ENCODE data around the gene TRIM33. TPM values are rescaled to one million over a fixed set of nuclear protein-coding genes. Genes with fewer than 3 reads are reported as not detected.

Gene TRIM33
- total and polyA plus RNA-seq, 2 of the 8 experiments (the other 6 are each of a cell fraction or from before 2014, with no cell fraction given), result 17.1 to 52.3 TPM

DNA sequence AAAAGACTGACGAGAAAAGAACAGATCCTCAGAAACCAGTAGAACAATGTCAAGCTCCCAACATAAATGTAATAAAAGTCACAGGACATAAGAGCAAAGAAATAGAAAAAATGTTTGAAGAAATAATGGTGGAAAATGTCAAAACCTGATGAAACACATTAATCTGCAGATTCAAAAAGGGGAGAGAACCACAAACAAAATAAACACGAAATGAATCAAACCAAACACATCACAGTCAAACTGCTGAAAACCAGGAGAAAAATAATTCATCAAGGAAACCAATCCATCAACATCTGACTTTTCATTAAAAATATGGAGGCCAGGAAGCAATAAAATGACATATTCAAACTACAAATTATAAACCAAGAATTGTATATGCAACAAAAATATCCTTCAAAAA lies 31.9 kb downstream of the TRIM33 start (continued):
- TF ChIP-seq GABPA (IDR thresholded peaks at IDR 0.05; ENCODE audit: borderline replicate concordance, insufficient read depth, low read length), result no peak
- TF ChIP-seq BACH1 (IDR thresholded peaks at IDR 0.05; ENCODE audit: low read length), result no peak
- TF ChIP-seq JUN (IDR thresholded peaks at IDR 0.05; ENCODE audit: low read depth, low read length), result no peak
- no peak for TF ChIP-seq TEAD4 (IDR thresholded peaks at IDR 0.05; ENCODE audit: low read depth, low read length)
- TF ChIP-seq SUZ12 (IDR thresholded peaks at IDR 0.05; ENCODE audit: low read length), result no peak
- no peak for TF ChIP-seq KDM5A (IDR thresholded peaks at IDR 0.05; ENCODE audit: low read length)
